Gastrocnemius medialis (tissue), 4 donors: ENCODE measurements around the gene DPAGT1. TPM values are rescaled to one million over a fixed set of nuclear protein-coding genes. Genes with fewer than 3 reads are reported as not detected.

Source experiments
- ATAC-seq, 2 donors: fragments of 150-250 bp; one replicate each; pipeline ENCODE4 v1.9.1; 2016
- DNase-seq, 2 donors: peaks; one replicate each; pipeline ENCODE4 v3.0.0-alpha.2; 2019
- H3K27ac ChIP-seq, 4 donors: fragments of 200-600 bp; sonication (generic); 1 replicate in 1 of 4; 2 replicates in 3 of 4; pipeline ENCODE4 v1.5.1; 2016 to 2018; ENCODE audit warnings: mild to moderate bottlenecking in 2 of 4, moderate library complexity in 1 of 4
- H3K27me3 ChIP-seq, 3 donors: fragments of 200-600 bp; sonication (generic) in 2 of 3; 1 replicate in 1 of 3; 2 replicates in 2 of 3; pipeline versions ENCODE4 v1.5.1 to v1.6.0; 2016 to 2019; ENCODE audit warnings: mild to moderate bottlenecking in 1 of 3, moderate library complexity in 1 of 3
- H3K36me3 ChIP-seq, 2 donors: fragments of 200-600 bp; sonication (generic) in 1 of 2; one replicate each; pipeline ENCODE4 v1.5.1; 2017 to 2018
- H3K4me1 ChIP-seq, 2 donors: fragments of 200-600 bp; sonication (generic) in 1 of 2; one replicate each; pipeline ENCODE4 v1.5.1; 2016 to 2017; ENCODE audit warnings: mild to moderate bottlenecking in 2 of 2
- H3K4me3 ChIP-seq, 4 donors: fragments of 200-600 bp; sonication (generic) in 3 of 4; 1 replicate in 1 of 4; 2 replicates in 3 of 4; pipeline ENCODE4 v1.5.1; 2016 to 2019; ENCODE audit warnings: mild to moderate bottlenecking in 2 of 4
- H3K9me3 ChIP-seq, 3 donors: fragments of 200-600 bp; sonication (generic) in 2 of 3; 1 replicate in 1 of 3; 2 replicates in 2 of 3; pipeline ENCODE4 v1.5.1; 2016 to 2019
- POLR2A ChIP-seq, 2 donors: fragments of 450-650 bp; IDR thresholded peaks; one replicate each; pipeline ENCODE4 v1.6.1; 2017; ENCODE audit warnings: antibody characterized with exemption in 2 of 2, mild to moderate bottlenecking in 2 of 2, moderate library complexity in 2 of 2
- in situ Hi-C, 4 donors: fragments of 200-750 bp; cut with MboI; loops; one replicate each; pipeline versions ENCODE4 v1.15.0 to v1.8.0; 2017; ENCODE audit warnings: low sequenced_read_pairs in 4 of 4
- intact Hi-C: fragments of 100-400 bp; cut with DNase I; formaldehyde crosslinking; loops from one replicate; pipeline ENCODE4 v1.15.1; 2023; ENCODE audit warnings: low total_unique reads
- total RNA-seq, 4 donors: library from RNA; depleted of rRNA; stranded (reverse); fragments of >200 nt; gene quantifications; one replicate each; pipeline versions ENCODE4 v1.1.0 to v1.2.3, GENCODE V29; 2016
- TF ChIP-seq, protein P1 (sequence below), 5 experiments: fragments of 450-650 bp in 3 of 5; fragments of 200-600 bp in 2 of 5; sonication (generic) in 2 of 5; IDR thresholded peaks in 4 of 5; conservative IDR thresholded peaks in 1 of 5; 1 replicate in 4 of 5; 2 replicates in 1 of 5; pipeline ENCODE4 v1.5.1; 2016 to 2019; ENCODE audit warnings: antibody characterized with exemption in 5 of 5, mild to moderate bottlenecking in 3 of 5, moderate library complexity in 3 of 5

DPAGT1 gene
- total RNA-seq, 4 donors from 2014 or later: 8.9 to 34.0 (median 15.1) TPM

DNA sequence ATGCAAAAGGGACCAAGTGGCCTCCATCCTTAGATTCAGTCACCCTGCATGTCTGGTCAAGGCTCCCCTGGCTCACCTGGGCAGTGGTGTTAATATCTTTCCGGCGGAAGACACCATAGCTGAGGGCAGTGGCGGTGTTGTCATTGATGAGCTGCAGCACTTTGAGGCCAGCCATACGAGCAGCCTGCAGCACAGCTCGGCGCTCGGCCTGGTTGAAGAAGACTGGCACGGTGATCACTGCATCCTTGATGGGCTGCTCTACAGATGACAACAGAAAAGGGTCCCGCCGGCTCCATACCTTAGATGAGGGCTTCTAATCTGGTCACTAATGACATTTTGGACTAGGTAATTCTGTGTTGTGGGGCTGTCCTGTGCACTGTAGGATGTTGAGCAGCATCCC is 47.2 kb downstream of the DPAGT1 start:
- intact Hi-C loops: no loop called here
- in situ Hi-C loops: no loop called here
- TF ChIP-seq, protein P1, sequence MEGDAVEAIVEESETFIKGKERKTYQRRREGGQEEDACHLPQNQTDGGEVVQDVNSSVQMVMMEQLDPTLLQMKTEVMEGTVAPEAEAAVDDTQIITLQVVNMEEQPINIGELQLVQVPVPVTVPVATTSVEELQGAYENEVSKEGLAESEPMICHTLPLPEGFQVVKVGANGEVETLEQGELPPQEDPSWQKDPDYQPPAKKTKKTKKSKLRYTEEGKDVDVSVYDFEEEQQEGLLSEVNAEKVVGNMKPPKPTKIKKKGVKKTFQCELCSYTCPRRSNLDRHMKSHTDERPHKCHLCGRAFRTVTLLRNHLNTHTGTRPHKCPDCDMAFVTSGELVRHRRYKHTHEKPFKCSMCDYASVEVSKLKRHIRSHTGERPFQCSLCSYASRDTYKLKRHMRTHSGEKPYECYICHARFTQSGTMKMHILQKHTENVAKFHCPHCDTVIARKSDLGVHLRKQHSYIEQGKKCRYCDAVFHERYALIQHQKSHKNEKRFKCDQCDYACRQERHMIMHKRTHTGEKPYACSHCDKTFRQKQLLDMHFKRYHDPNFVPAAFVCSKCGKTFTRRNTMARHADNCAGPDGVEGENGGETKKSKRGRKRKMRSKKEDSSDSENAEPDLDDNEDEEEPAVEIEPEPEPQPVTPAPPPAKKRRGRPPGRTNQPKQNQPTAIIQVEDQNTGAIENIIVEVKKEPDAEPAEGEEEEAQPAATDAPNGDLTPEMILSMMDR (IDR thresholded peaks at IDR 0.05 in 4 of 5, conservative IDR thresholded peaks at IDR 0.05 in 1 of 5): no peak
- no peak for TF ChIP-seq POLR2A (IDR thresholded peaks at IDR 0.05)
- peaks cover 0 to 56% of the 10 kb centered on the region in 2 donors for H3K36me3 ChIP-seq
- H3K27me3 ChIP-seq: no peaks in the 10 kb centered on the region
- H3K4me1 ChIP-seq: peaks cover 13 to 15% of the 10 kb centered on the region in 2 donors
- H3K27ac ChIP-seq: no peak overlapping the region
- DNase-seq (no peak), ATAC-seq (no peak)
- no peaks in the 10 kb centered on the region for H3K9me3 ChIP-seq
- H3K4me3 ChIP-seq: no peak overlapping the region

DNA sequence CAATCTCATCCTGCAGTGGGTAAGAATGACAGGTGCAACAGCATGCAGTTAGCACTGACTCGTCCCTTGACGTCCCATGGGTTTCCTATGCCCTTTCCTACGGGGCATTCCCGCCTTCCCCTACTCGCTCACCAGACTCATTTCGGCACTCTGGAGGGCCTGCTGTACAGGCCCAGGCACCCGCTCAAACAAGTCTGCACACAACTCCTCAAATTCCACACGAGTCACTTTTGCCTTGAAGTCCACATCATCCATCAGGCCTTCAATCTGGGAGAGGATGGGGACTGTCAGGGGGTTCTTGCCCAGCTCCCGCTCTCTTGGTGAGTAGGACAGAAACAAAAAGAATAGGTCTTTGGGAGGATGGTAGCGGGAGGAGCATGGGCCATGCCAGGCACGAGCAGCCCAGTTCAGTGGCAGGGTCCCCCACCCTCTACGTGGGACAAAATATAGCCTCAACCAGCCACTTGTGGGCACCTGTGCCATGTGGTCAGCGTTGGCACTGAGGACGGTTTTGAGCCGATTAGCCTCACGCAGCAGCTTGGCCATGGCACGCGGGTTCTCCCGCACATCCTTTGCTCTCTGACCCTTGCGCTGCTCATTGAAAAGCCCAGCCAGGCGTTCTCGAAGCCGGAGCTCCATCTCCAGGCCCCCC is 49.4 kb downstream of the DPAGT1 start:
- no peaks in the 10 kb centered on the region for H3K27me3 ChIP-seq
- ATAC-seq (no peak), DNase-seq (no peak)
- no peak overlapping the region for H3K4me3 ChIP-seq
- H3K27ac ChIP-seq: no peak overlapping the region
- TF ChIP-seq POLR2A (IDR thresholded peaks at IDR 0.05): no peak
- TF ChIP-seq, protein P1 (IDR thresholded peaks at IDR 0.05 in 4 of 5, conservative IDR thresholded peaks at IDR 0.05 in 1 of 5): no peak
- in situ Hi-C loops (no loop called here), intact Hi-C loops (no loop called here)
- H3K36me3 ChIP-seq: peaks cover 0 to 77% of the 10 kb centered on the region in 2 donors
- peaks cover 7% of the 10 kb centered on the region in 2 donors for H3K4me1 ChIP-seq
- H3K9me3 ChIP-seq: no peaks in the 10 kb centered on the region

DNA sequence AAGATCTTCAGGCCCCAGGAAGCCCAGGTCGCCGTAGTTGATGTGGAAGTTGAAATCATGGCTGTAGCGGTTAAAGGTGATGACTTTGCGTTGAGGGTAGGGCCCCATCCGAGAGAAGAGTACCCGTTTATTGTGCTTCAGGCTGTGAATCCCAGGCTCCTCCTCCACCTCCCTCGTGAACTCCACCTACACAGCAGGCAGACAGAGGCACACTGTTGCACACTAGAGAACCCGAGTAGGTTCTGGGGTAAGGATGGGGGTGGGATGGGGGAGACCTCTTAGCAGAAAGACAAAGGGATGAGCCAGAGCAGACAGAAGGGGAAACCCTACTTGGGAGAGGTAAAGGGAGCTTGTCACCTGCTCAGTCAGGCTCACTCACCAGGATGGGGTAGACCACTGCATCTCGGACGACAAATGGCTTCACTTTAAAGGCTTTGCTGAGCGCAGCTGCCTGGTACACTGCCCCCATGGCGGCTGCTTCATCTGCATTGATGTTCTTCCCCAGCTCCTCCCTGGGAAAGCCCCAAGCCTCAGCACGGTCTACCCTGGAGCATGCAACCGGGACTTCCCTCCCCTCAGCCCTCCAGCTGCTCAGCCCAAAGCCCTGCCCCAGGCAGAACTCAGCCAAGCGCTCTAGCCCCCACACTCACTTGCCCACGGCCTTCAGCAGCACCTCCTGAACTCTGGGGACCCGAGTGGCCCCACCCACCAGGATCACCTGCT is 50.1 kb downstream of the DPAGT1 start:
- no peaks in the 10 kb centered on the region for H3K27me3 ChIP-seq
- no peak overlapping the region for H3K4me3 ChIP-seq
- TF ChIP-seq, protein P1 (IDR thresholded peaks at IDR 0.05 in 4 of 5, conservative IDR thresholded peaks at IDR 0.05 in 1 of 5): no peak
- TF ChIP-seq POLR2A (IDR thresholded peaks at IDR 0.05): no peak
- intact Hi-C loops (no loop called here), in situ Hi-C loops (no loop called here)
- ATAC-seq: no peak
- H3K9me3 ChIP-seq: no peaks in the 10 kb centered on the region
- DNase-seq: no peak
- no peak overlapping the region for H3K27ac ChIP-seq
- H3K4me1 ChIP-seq: peaks cover 7% of the 10 kb centered on the region in 2 donors
- peaks cover 0 to 84% of the 10 kb centered on the region in 2 donors for H3K36me3 ChIP-seq

DNA sequence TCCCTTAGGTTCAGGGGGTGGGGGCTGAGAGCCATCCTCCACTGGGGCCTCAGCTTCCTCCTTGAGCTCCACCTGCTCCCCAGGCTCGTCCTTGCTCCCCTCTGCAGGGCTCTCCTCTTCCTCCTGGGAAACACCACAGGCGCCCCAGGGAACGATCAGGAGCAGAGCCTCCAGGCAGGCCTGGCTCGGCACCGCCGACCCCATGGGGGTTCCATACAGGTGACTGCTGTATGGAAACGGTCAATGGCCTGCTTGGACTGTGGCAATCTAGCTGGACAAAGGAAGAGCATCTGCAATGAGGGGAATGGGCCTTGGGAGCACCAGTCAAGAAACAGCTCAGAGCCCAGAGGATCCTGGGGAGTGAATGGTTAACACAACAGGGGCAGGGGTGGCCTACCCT is 52.6 kb downstream of the DPAGT1 start:
- H3K9me3 ChIP-seq: no peaks in the 10 kb centered on the region
- H3K27ac ChIP-seq: no peak overlapping the region
- DNase-seq: no peak
- H3K4me3 ChIP-seq: no peak overlapping the region
- in situ Hi-C loops: no loop called here
- intact Hi-C loops: no loop called here
- H3K4me1 ChIP-seq: no peaks in the 10 kb centered on the region
- ATAC-seq: no peak
- no peak for TF ChIP-seq POLR2A (IDR thresholded peaks at IDR 0.05)
- TF ChIP-seq, protein P1 (IDR thresholded peaks at IDR 0.05 in 4 of 5, conservative IDR thresholded peaks at IDR 0.05 in 1 of 5): no peak
- peaks cover 0 to 87% of the 10 kb centered on the region in 2 donors for H3K36me3 ChIP-seq
- no peaks in the 10 kb centered on the region for H3K27me3 ChIP-seq
